MCF 10A (cell line): ENCODE measurements around the gene APOL4. TPM values are rescaled to one million over a fixed set of nuclear protein-coding genes. Genes with fewer than 3 reads are reported as not detected.

Experiments used
- BruUV-seq: library from RNA; stranded (reverse); fragments of 400-500 nt; replicated peaks from 2 replicates; lab custom pipeline; 2021; lab: Mats Ljungman, UMichigan
- CTCF ChIA-PET: fragments of 300-600 bp; sonication (Branson Sonifier 250); formaldehyde crosslinking; extraction: SDS; loops from one replicate; lab custom pipeline; 2021; ENCODE audit warnings: antibody characterized with exemption, inconsistent platforms; lab: Yijun Ruan, JAX
- POLR2A ChIA-PET: fragments of 300-600, 350-650 bp; sonication (Branson Sonifier 250); formaldehyde crosslinking; extraction: SDS; loops from one replicate; lab custom pipeline; 2020; ENCODE audit warnings: antibody characterized with exemption, inconsistent platforms; lab: Yijun Ruan, JAX
- DNase-seq: peaks from one replicate; pipeline ENCODE4 v3.0.0-alpha.2; 2018; ENCODE audit not compliant: unreplicated experiment
- H3K27ac Mint-ChIP-seq: one replicate; pipeline ENCODE4 v1.8.0; 2022; ENCODE audit warnings: mild to moderate bottlenecking, low read depth, mixed read lengths; ENCODE audit not compliant: unreplicated experiment
- H3K27me3 Mint-ChIP-seq: one replicate; pipeline ENCODE4 v1.8.0; 2022; ENCODE audit warnings: mixed read lengths; ENCODE audit not compliant: insufficient read depth, unreplicated experiment
- H3K36me3 Mint-ChIP-seq: one replicate; pipeline ENCODE4 v1.8.0; 2022; ENCODE audit warnings: mild to moderate bottlenecking, moderate library complexity, mixed read lengths; ENCODE audit not compliant: insufficient read depth, unreplicated experiment
- H3K4me1 Mint-ChIP-seq: one replicate; pipeline ENCODE4 v1.8.0; 2022; ENCODE audit warnings: mixed read lengths; ENCODE audit not compliant: insufficient read depth, unreplicated experiment
- H3K4me3 Mint-ChIP-seq: one replicate; pipeline ENCODE4 v1.8.0; 2022; ENCODE audit warnings: mild to moderate bottlenecking, moderate library complexity, mixed read lengths; ENCODE audit not compliant: unreplicated experiment
- H3K9me3 Mint-ChIP-seq: one replicate; pipeline ENCODE4 v1.8.0; 2022; ENCODE audit warnings: mixed read lengths; ENCODE audit not compliant: unreplicated experiment
- CTCF ChIP-seq: fragments of 200-600 bp; IDR thresholded peaks from one replicate; pipeline ENCODE4 v1.8.0; 2022; ENCODE audit warnings: antibody characterized with exemption, mild to moderate bottlenecking; ENCODE audit not compliant: unreplicated experiment
- intact Hi-C: fragments of 100-400 bp; cut with micrococcal nuclease; formaldehyde crosslinking; loops from 2 replicates; pipeline ENCODE4 v1.14.1; 2022
- total RNA-seq: library from RNA; stranded (reverse); gene quantifications from 2 replicates; pipeline ENCODE4 v1.2.3, GENCODE V29; 2022

Gene APOL4
- total RNA-seq, 1 experiment from 2014 or later, result not detected

DNA sequence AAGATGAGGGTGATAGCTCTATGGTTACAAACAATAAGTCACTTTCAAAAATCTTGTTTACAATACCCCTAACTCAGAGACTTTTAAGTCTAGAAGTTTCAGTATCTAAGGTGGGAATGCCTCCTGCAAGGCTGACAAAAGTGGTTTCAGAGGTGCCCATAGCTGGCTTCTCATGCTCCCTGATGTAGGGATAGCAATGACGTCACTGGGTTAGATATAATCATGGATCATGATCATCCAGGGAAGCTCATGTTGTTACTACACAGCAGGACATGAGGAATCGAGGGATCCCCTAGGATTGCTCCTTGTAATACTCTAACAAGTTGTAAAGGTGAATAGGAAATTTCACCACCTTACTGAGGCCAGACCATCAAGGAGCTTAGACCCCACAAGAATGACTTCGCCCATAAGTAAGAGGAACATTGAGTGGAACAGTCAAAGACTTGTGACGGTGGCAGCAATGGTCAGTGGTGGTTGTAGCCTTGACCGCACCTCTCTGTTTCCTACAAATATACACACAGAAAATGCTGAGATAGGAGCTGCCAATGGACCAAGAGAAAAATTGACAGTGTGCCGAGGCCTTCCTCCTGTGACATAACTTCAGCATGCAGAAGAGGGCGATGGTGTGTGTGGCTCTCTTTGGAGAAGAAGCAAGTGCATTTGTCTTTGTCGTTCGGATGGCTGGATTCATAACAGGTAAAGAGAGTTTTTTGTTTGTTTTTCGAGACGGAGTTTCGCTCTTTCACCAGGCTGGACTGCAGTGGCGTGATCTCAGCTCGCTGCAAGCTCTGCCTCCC, 15.6 kb downstream of the APOL4 start:
- intact Hi-C loops, result no loop called here
- BruUV-seq, result no TSS peak
- CTCF ChIA-PET, result interaction anchor here (0.7 to 1.5 kb wide), 8 partner anchors 9 to 53 kb away, joined by 3 to 5 read pairs (median 4); partner anchors contain the start of gene APOL2
- Mint-ChIP-seq H3K4me1 (no peaks in the 10 kb centered on the region), H3K27ac (no peak overlapping the region), H3K27me3 (peaks cover 39% of the 10 kb centered on the region), H3K4me3 (no peak overlapping the region), H3K36me3 (peaks cover 2% of the 10 kb centered on the region), H3K9me3 (no peaks in the 10 kb centered on the region)
- POLR2A ChIA-PET, result interaction anchor here (0.6 kb wide), 1 partner anchor 175 kb away, joined by 3 read pairs; no protein-coding TSS in a partner anchor
- DNase-seq, result no peak
- no peak for TF ChIP-seq CTCF

DNA sequence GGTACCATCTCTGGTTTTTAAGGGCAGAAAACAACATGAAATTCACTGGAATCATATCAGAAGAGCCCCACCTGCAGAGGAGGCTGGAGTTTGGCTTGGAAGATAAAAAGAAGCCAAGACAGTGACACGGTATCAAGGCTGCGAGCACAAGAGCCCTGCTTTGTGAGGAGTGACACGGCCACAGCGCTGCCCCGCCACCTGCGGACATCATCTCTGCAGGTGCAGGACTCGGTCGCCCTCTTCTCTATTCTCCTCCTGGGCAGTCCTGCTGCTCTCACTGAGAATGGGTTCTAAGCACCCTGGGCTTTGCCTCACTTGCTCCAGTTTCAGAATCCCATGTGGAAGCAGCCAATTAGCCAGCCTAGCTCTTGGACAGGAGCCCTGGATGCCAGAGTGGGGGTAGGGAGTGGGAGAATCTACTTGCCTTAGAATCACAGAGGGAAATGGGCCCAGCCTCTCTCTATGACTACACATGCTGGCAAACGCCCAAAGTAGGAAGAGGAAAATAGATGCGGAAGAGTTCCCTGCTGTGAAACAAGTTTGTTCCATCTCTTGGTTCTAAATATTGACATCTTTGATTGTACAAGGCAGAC, 17.1 kb downstream of the APOL4 start:
- Mint-ChIP-seq H3K27ac (no peak overlapping the region), H3K9me3 (no peaks in the 10 kb centered on the region), H3K4me3 (no peak overlapping the region), H3K27me3 (peaks cover 24% of the 10 kb centered on the region), H3K4me1 (no peaks in the 10 kb centered on the region), H3K36me3 (no peaks in the 10 kb centered on the region)
- ChIA-PET POLR2A (interaction anchor here (0.6 kb wide), 1 partner anchor 340 kb away, joined by 3 read pairs; no protein-coding TSS in a partner anchor), CTCF (no interaction called here)
- no peak for TF ChIP-seq CTCF
- BruUV-seq, result no TSS peak
- intact Hi-C loops, result no loop called here
- no peak for DNase-seq

DNA sequence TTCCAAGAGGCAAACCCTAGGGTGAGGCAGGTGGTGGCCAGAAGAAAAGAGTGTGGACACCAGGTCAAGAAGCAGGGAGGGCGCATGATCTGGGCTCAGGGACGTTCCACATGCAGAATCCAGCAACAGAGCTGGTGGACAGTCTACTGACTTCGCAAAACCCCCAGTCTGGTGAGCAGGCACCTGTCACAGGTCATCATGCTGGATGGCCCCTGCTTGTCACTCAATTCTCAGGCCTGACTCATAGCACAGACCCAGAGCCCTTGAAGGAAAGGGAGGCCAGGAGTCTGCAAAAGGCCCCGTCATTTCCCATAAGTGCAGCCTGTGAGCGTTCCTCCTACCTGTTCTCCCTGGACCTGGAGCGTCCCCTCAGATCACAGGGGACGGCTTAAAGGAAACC, 18.2 kb downstream of the APOL4 start:
- intact Hi-C loops, result no loop called here
- BruUV-seq, result no TSS peak

More for the DNA sequence above, 18.2 kb downstream of the APOL4 start:
- Mint-ChIP-seq H3K27ac (no peak overlapping the region), H3K4me1 (no peaks in the 10 kb centered on the region), H3K4me3 (no peak overlapping the region), H3K36me3 (no peaks in the 10 kb centered on the region), H3K9me3 (no peaks in the 10 kb centered on the region), H3K27me3 (peaks cover 19% of the 10 kb centered on the region)
- ChIA-PET POLR2A (interaction anchor here (1.7 kb wide), 1 partner anchor 9 kb away, joined by 4 read pairs; no protein-coding TSS in a partner anchor), CTCF (interaction anchor here (1.2 kb wide), 1 partner anchor 39 kb away, joined by 4 read pairs; no protein-coding TSS in a partner anchor)
- no peak for TF ChIP-seq CTCF
- no peak for DNase-seq
